GM12878 (cell line): ENCODE results near the gene MROH9. TPM values are rescaled to one million over a fixed set of nuclear protein-coding genes. Genes with fewer than 3 reads are reported as not detected.

ENCODE experiments used
- ATAC-seq: fragments of 200-7000 bp; cut with Tn5 transposase; 3 replicates; pipeline ENCODE4 v1.9.1; 2020; ENCODE audit warnings: mild to moderate bottlenecking, moderate library complexity
- BruUV-seq: library from RNA; stranded (reverse); fragments of 400-500 nt; replicated peaks from 2 replicates; lab custom pipeline; 2021; lab: Mats Ljungman, UMichigan
- CTCF ChIA-PET: fragments of 300-600 bp; sonication (Branson Sonifier 250); formaldehyde crosslinking; extraction: SDS; loops from one replicate; lab custom pipeline; 2021; ENCODE audit warnings: inconsistent platforms; lab: Yijun Ruan, JAX
- POLR2A ChIA-PET: fragments of 350-600 bp; formaldehyde crosslinking; extraction: SDS; loops from one replicate; lab custom pipeline; 2021; ENCODE audit warnings: inconsistent platforms; lab: Charles Lee
- RAD21 ChIA-PET: fragments of 300-600 bp; sonication (Branson Sonifier 250); formaldehyde crosslinking; loops from one replicate; lab custom pipeline; 2023; ENCODE audit warnings: antibody characterized with exemption; ENCODE audit not compliant: unreplicated experiment; lab: Charles Lee
- SMC1A ChIA-PET: fragments of 300-600 bp; sonication (Branson Sonifier 250); formaldehyde crosslinking; loops from one replicate; lab custom pipeline; 2023; ENCODE audit not compliant: unreplicated experiment, uncharacterized antibody; lab: Charles Lee
- DNase-seq: peaks from one replicate; pipeline ENCODE4 v3.0.0-alpha.2; 2011; ENCODE audit warnings: low read depth, low spot score
- FAIRE-seq: peaks from 3 replicates; lab custom pipeline; 2011; peaks lifted over from hg19 to GRCh38; lab: Jason Lieb, UNC
- H2AFZ ChIP-seq: 2 replicates; pipeline ENCODE4 v1.6.0; 2011; ENCODE audit warnings: low read depth, low read length, control low read depth; ENCODE audit not compliant: control insufficient read depth
- H3K27ac ChIP-seq: 2 replicates; pipeline ENCODE4 v1.5.1; 2011; ENCODE audit warnings: control low read depth; ENCODE audit not compliant: control insufficient read depth, insufficient read depth
- H3K27me3 ChIP-seq, 2 experiments: replicated peaks in 1 of 2; 2 replicates each; pipeline versions ENCODE4 v1.6.0 to v1.6.1; 2011; ENCODE audit warnings: low read length in 1 of 2; ENCODE audit not compliant: control insufficient read depth in 2 of 2, insufficient read depth in 2 of 2
- H3K36me3 ChIP-seq, 2 experiments: 2 replicates each; pipeline ENCODE4 v1.5.1; 2011; ENCODE audit warnings: low read length in 1 of 2; ENCODE audit not compliant: control insufficient read depth in 2 of 2, insufficient read depth in 2 of 2
- H3K4me1 ChIP-seq: 2 replicates; pipeline ENCODE4 v1.6.1; 2011; ENCODE audit warnings: mild to moderate bottlenecking, low read length, moderate library complexity, mixed read lengths; ENCODE audit not compliant: control insufficient read depth, insufficient read depth
- H3K4me2 ChIP-seq: 2 replicates; pipeline ENCODE4 v1.6.0; 2011; ENCODE audit warnings: control low read depth; ENCODE audit not compliant: control insufficient read depth, insufficient read depth
- H3K4me3 ChIP-seq: fragments of 200-600 bp; sonication (generic); 2 replicates; pipeline ENCODE4 v1.5.1; 2016
- H3K79me2 ChIP-seq: 2 replicates; pipeline ENCODE4 v1.6.0; 2011; ENCODE audit warnings: low read length; ENCODE audit not compliant: control insufficient read depth, insufficient read depth
- H3K9ac ChIP-seq: 2 replicates; pipeline ENCODE4 v1.8.0; 2011; ENCODE audit warnings: low read length, control low read depth, mixed read lengths; ENCODE audit not compliant: control insufficient read depth, insufficient read depth
- H3K9me3 ChIP-seq: replicated peaks from 3 replicates; pipeline ENCODE4 v1.5.1; 2011; ENCODE audit warnings: mild to moderate bottlenecking, low read length; ENCODE audit not compliant: control insufficient read depth, insufficient read depth
- H4K20me1 ChIP-seq: 2 replicates; pipeline ENCODE4 v1.6.0; 2011; ENCODE audit not compliant: control insufficient read depth, insufficient read depth
- BCLAF1 ChIP-seq: fragments of 450-650 bp; IDR thresholded peaks from 2 replicates; pipeline ENCODE4 v1.6.1; 2017; ENCODE audit warnings: antibody characterized with exemption, mild to moderate bottlenecking, moderate library complexity
- CTCF ChIP-seq, 3 experiments: IDR thresholded peaks in 2 of 3; conservative IDR thresholded peaks in 1 of 3; 2 replicates each; pipeline ENCODE4 v1.5.1; 2011; ENCODE audit warnings: low read depth in 3 of 3, low read length in 3 of 3, mild to moderate bottlenecking in 3 of 3, control low read depth in 2 of 3, moderate library complexity in 2 of 3, inconsistent platforms in 1 of 3, mixed read lengths in 1 of 3; ENCODE audit not compliant: control insufficient read depth in 2 of 3, insufficient read depth in 1 of 3; ENCODE audit errors: extremely low read depth in 1 of 3
- ESRRA ChIP-seq: IDR thresholded peaks from 2 replicates; pipeline ENCODE4 v1.6.1; 2012; ENCODE audit warnings: mild to moderate bottlenecking, low read length, improper control_type of control experiment
- GATAD2B ChIP-seq: fragments of 450-650 bp; conservative IDR thresholded peaks from 2 replicates; pipeline ENCODE4 v1.6.1; 2017; ENCODE audit warnings: low read depth, mild to moderate bottlenecking, moderate library complexity
- POLR2AphosphoS2 ChIP-seq: IDR thresholded peaks from 2 replicates; pipeline ENCODE4 v1.6.1; 2011; ENCODE audit warnings: low read depth, mild to moderate bottlenecking, low read length, improper control_type of control experiment, moderate library complexity
- RBBP5 ChIP-seq: fragments of 200-600 bp; sonication (generic); conservative IDR thresholded peaks from 2 replicates; pipeline ENCODE4 v1.6.1; 2016
- RFX5 ChIP-seq: IDR thresholded peaks from 2 replicates; pipeline ENCODE4 v1.6.1; 2011; ENCODE audit warnings: low read depth, low read length, improper control_type of control experiment
- SMAD5 ChIP-seq: IDR thresholded peaks from 2 replicates; pipeline ENCODE4 v1.6.1; 2016; ENCODE audit warnings: antibody characterized with exemption, low read depth
- TAF1 ChIP-seq: IDR thresholded peaks from 2 replicates; pipeline ENCODE4 v1.6.1; 2011; ENCODE audit warnings: mild to moderate bottlenecking, low read depth, low read length, borderline replicate concordance
- YY1 ChIP-seq: IDR thresholded peaks from 2 replicates; pipeline ENCODE4 v1.6.1; 2011; ENCODE audit warnings: low read depth, mild to moderate bottlenecking, low read length
- ZNF687 ChIP-seq: fragments of 450-650 bp; IDR thresholded peaks from 2 replicates; pipeline ENCODE4 v1.6.1; 2017; ENCODE audit warnings: mild to moderate bottlenecking, moderate library complexity
- WGBS: methylation state at CpG from one replicate; pipeline ENCODE4 v1.1.6; 2016; ENCODE audit warnings: low lambda C conversion rate; ENCODE audit not compliant: insufficient replicate concordance, insufficient coverage; ENCODE audit errors: missing lambda C conversion rate; 5-methylcytosine and 5-hydroxymethylcytosine counted together
- in situ Hi-C: fragments of 300-500 bp; cut with MboI; formaldehyde crosslinking; loops from 9 replicates; pipeline ENCODE4 v1.14.3; 2018; ENCODE audit warnings: mixed read lengths
- intact Hi-C: fragments of 100-400 bp; cut with micrococcal nuclease; formaldehyde crosslinking; loops from one replicate; pipeline ENCODE4 v1.14.2; 2022; ENCODE audit not compliant: unreplicated experiment
- polyA plus RNA-seq, 11 experiments: library from polyadenylated mRNA; depleted of rRNA in 4 of 11; unstranded in 6 of 11; stranded (reverse) in 5 of 11; fragments of >200 nt; fragmentation: Nextera tagmentation in 4 of 11; fragmentation: Illumina TruSeq in 1 of 11; extraction: Ambion mirVana in 4 of 11; extraction: Trizol in 1 of 11; gene quantifications; 1 replicate in 1 of 11; 2 replicates in 10 of 11; pipeline versions ENCODE4 v1.2.1 to v1.2.3, GENCODE V29; 2011 to 2016; ENCODE audit warnings: inconsistent platforms in 2 of 11, missing spikeins in 2 of 11, low read depth in 1 of 11
- total RNA-seq, 4 experiments: library from RNA; depleted of rRNA in 3 of 4; stranded (reverse); fragments of >200 nt in 3 of 4; fragmentation: Illumina TruSeq in 1 of 4; extraction: Trizol in 1 of 4; gene quantifications; 2 replicates each; pipeline versions ENCODE4 v1.2.1 to v1.2.3, GENCODE V29; 2013 to 2021

Gene MROH9
- total and polyA plus RNA-seq, 10 of the 15 experiments (the other 5 are each of a cell fraction or from before 2014, with no cell fraction given) = not detected

GRCh38 chr1:170887726-170888125 is 47.6 kb upstream of the MROH9 start:
- Histone ChIP-seq H3K27me3 (no peaks in the 10 kb centered on the region; a peak in 1 of 4 replicates), H3K36me3 (no peaks in the 10 kb centered on the region), H3K79me2 (no peaks in the 10 kb centered on the region), H2AFZ (no peak overlapping the region), H3K9ac (no peak overlapping the region), H3K4me1 (no peaks in the 10 kb centered on the region), H3K9me3 (no peaks in the 10 kb centered on the region), H3K4me2 (no peak overlapping the region), H3K4me3 (no peak overlapping the region), H3K27ac (no peak overlapping the region), H4K20me1 (no peaks in the 10 kb centered on the region)
- TF ChIP-seq POLR2AphosphoS2 (no peak), RBBP5 (no peak), ZNF687 (no peak), CTCF (IDR thresholded peaks at IDR 0.05 in 2 of 3, conservative IDR thresholded peaks at IDR 0.05 in 1 of 3; ENCODE audit: control insufficient read depth in 2 of 3, extremely low read depth in 1 of 3, insufficient read depth in 1 of 3, low read depth in 3 of 3, low read length in 3 of 3) (no peak), RFX5 (no peak), TAF1 (no peak), GATAD2B (no peak), ESRRA (no peak), BCLAF1 (no peak), YY1 (no peak), SMAD5 (no peak)
- ChIA-PET SMC1A (interaction anchor here (0.9 to 1.0 kb wide), 2 partner anchors 40 to 869 kb away, joined by 3 read pairs; no protein-coding TSS in a partner anchor), CTCF (interaction anchor here (0.9 kb wide), 1 partner anchor 35 kb away, joined by 3 read pairs; no protein-coding TSS in a partner anchor), POLR2A (interaction anchor here (0.6 kb wide), 1 partner anchor 846 kb away, joined by 3 read pairs; no protein-coding TSS in a partner anchor), RAD21 (no interaction called here)
- in situ Hi-C loops (loop anchor here (10.0 kb wide), 1 partner anchor 963 kb away; no protein-coding TSS in a partner anchor), intact Hi-C loops (no loop called here)
- DNase-seq = no peak
- FAIRE-seq = no peak
- no peak for ATAC-seq
- WGBS = 30% methylated on average over 2 of the region's 2 CpGs
- no TSS peak for BruUV-seq
